GM03348 (cell line): ENCODE results near the gene CREB3L2.
A peak's percentile ranks its signal among the peaks of the same experiment; 100 is the strongest.
"Not testable (repeated sequence)": the region's sequence is repeated elsewhere in the genome, so short reads cannot be mapped to it uniquely, and the experiment has no call there.

Experiments
- DNase-seq: peaks from one replicate; pipeline ENCODE4 v3.0.0; 2012; ENCODE audit warnings: low spot score

The CREB3L2 gene

DNA sequence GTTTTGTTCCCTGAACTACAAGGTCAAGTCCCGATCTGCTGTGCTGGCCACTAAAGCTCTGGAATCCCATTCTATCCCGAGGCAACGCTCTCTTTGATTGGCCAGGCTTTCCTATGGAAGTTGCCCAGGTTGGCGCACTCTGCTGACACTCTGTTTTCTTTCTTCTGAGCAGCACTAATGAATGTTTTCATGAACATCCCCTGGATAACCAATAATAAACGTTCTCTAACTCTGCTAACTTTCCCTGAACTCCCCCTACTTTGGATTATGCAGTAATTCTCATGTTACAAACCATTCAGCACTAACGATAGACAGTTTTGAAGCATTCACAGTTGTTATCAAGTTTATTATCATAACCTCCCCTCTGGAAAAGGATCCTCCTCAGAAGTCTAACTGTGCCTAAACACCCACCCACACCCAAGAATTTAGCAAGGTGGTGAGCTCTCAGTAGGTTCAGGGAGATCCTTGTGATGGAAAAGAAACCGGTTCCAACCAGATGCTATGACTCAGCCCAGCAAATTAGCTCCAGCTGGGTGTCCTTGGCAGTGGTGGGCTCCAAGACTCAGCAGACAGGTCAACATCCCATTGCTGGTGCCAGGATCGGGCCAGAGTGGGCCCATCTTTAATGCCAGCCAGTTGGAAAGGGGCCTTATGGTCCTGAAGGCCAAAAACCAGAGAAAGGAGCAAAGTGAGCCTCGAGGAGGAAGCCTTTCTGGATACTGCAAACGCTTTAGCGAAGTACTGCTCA, 68.4 kb downstream of the CREB3L2 start:
- peak; percentile 47 for DNase-seq

DNA sequence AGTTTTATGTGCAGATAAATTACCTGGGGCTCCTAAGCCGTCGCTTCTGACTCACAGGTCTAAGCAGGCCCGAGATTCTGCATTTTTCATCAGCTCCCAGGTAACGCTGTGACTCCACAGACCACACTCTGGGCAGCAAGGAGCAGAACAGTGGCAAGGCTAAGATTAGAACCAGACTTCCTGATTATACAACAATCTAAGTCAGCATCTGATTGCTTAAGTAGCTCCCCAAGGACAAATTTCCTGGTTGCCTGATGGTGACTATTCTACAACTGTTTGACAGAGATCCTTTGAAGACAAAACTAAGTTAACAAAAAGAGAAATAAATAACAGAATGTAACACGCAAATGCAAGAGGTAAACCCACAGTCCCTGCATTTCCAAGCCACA, 69.0 kb downstream of the CREB3L2 start:
- peak; percentile 65 for DNase-seq

DNA sequence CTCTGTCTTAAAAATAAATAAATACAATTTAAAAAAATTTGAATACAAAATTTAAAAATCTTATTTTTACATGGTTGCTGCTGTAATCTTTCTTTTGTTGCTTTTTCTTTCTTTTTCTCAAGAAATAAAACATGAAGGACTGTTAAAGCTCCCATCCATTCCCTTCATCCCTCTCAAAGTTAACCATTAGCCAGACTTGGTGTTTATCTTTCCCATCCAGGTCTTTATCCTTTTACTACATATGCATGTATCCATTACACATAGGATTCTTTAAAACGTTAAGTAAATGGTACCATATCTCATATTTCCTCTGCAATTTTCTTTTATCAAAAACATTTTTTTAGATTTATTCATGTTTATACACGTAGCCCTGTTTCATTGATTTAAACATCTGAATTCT, 70.1 kb downstream of the CREB3L2 start:
- DNase-seq, result no peak

DNA sequence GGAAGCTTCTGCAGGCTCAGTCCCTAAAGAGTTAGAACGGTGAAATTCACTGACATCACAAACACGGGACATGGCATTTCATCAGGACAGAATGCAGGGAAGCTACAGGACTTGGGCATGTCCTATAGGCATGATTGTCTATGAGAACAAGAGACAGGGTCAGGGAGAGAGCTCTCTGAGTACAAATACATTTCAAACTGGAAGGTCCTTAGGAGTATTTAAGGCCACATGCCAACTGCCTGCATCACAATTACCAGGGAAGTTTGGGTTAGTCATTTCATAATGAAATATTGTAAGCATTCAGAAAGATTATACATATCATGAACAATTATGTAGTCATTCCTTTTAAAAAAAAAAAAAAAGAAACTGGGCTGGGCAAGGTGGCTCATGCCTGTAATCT, 71.3 kb downstream of the CREB3L2 start:
- DNase-seq, result peak; percentile 49

DNA sequence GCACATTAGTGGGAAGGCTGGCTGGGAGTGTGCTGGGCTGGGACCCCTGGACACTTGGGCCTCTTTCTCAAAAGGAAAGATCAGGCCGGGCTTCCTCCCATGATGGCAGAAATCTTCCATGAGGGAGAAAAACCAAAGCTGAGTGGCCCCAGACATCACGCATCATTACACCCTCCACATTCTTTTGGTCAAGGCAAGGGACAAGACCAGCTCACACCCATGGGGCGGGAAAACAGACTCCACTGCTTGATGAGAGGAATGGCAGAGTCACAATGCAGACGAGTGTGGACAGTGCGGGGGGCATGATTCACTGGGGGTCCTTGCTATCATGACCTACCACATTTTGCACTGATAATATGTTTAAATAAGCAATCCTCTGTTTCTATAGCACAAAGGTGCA, 73.3 kb downstream of the CREB3L2 start:
- no peak for DNase-seq

DNA sequence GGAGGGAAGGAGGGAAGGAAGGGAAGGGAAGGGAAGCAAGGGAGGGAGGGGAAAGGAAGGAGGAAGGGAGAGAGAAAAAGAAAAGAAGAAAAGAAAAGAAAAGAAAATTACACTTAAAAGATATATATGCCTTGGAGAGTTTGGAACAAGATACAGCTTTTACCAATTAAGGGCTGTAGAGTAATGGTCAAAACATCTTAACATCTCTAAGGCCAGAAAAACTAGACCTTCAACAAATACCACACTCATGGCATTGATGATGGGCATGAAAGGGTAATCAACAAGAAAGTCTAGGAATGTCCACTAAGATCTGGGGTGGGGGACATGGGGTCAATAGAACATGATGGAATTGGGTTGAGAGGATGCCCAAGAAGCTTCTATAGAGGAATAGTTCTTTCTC, 74.5 kb downstream of the CREB3L2 start:
- DNase-seq, result no peak

DNA sequence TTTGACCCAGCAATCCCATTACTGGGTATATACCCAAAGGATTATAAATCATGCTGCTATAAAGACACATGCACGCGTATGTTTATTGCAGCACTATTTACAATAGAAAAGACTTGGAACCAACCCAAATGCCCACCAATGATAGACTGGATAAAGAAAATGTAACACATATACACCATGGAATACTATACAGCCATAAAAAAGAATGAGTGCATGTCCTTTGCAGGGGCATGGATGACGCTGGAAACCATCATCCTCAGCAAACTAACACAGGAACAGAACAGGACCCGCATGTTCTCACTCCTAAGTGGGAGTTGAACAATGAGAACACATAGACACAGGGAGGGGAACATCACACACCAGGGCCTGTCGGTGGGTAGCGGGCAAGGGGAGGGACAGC, 75.7 kb downstream of the CREB3L2 start:
- DNase-seq, result not testable (repeated sequence)

DNA sequence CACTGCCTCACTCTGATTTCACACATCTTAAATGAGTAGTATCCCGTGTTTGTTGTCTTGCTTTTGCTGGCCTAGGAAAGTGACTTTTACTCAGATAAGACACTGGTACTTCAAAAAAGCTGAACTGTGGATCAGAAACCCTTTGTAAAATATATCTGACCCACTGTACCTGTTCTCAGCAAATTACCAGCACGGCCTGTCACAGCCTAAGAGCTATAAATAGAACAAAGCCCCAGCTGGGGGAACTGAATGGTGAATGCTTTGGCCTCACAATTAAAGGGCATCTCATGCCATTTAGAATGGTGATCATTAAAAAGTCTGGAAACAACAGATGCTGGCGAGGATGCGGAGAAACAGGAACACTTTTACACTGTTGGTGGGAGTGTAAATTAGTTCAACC, 76.1 kb downstream of the CREB3L2 start:
- no peak for DNase-seq

DNA sequence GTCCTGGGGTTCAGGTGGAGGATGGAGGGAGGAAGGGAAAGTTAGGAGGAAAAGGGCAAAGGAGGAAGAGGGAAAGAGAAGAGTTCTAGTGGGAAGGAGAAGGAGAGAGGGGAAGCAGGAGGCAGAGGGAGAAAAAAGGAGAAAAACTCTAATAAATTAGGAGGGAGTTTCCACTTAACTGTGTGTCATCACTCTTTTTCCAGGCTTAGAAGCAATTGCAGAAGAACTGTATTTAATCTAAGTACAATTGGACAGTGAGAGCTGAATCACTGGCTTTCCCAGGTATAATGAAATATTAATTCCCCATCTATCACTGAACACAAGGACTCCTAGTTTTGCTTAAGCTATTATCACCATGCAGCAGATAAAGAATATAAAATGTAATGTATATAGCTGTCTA, 76.8 kb downstream of the CREB3L2 start:
- DNase-seq, result no peak

DNA sequence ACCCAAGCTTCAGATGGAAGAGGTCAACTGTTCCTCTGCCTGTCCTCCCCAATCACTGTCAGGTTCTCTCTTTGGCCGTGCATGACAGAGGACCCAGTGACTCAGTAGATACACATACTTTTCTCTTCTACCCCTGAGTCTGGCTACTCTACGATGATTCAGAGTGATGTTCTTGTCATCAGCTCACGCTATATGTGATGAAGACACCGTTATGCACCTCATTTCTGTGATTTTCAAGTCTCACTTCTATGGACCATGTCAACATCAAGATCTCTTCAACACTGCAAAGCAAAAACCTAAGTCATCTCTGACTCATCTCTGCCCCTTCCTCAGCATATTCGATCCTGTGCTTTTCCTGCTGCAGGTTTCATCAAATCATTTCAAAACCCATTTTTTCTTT, 78.5 kb downstream of the CREB3L2 start:
- peak; percentile 54 for DNase-seq

DNA sequence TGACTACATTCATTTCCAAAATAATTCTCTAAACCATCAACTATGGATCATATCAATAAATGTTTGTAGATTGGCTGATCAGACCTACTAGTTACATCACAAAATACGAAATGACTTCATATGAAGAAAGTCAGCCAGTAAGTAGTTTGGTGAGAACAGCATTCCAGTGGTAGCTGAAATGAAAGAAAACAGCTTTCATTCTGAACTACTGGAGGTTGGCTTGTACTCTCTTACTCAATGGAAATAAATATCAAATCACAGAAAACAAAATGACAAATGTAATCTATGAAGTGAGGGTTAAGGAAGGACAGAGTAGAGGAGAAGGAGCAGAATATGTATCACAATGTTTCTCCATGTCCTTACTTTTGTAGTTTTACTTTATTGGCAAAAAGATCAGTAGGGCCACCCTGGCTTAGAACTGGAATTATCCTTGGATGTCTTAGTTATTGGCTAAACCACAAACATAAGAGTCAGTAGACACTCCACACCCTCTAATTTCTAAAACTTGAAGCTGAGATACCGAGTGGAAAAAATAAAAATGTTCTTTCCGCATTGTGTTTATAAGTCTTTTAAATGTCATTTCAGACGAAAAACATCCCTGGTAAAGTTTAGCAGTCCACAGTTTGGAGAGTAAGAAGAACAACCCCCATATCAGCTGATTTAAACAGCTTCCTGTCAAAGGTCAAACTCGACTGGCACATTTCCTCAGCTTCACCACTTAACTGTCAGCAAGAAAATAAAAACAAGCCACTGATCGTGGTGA, 81.1 kb downstream of the CREB3L2 start:
- peak; percentile 26 for DNase-seq

DNA sequence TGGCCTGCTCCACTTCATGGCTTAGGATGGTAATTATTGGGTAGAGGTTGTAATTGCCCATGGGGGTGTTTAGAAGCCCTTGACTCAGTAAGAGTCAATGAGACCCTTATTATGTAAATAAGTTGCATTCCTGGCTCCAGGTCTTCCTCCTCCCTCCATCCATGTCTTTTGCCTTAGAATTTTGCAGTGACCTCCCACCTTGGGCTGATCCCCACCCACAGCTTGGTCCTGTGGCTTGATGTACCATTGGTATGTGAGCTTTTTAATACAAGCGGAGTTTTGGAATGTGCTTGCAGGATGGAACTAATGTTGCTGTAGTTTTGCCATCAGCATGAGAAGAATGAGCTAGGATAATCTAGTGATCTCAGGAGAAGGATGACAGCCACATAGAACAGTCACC, 81.9 kb downstream of the CREB3L2 start:
- DNase-seq, result no peak

DNA sequence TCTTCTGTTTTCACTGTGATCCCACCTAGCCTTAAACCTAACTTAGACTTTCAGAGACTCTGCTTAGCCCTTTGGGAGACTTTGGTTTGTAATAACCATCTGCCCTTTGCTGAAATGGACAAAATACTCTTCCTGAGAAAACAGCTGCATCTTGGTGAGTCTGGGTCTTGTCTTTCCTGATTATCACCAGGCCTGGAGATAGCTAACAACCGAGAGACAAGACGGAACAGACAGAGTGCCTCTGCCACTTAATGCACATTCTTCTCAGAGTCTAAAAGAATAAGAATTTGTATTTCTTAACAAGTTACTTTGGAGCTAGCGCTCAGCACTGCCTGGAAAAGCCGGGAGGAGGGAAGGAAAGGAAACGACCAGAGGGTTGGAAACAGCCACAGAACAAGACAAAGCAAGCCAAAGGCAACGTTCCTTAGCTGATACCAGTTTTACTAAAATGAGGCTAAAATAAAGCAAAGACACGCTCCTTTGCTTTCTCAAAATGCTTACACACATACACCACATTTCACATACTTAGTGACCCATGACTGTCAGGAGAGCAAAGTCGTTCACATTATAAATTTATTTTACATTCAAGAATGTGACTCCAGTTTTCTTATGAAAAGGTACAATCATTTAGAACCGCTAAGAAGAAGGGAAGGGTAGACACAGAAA, 84.8 kb downstream of the CREB3L2 start:
- DNase-seq, result no peak

DNA sequence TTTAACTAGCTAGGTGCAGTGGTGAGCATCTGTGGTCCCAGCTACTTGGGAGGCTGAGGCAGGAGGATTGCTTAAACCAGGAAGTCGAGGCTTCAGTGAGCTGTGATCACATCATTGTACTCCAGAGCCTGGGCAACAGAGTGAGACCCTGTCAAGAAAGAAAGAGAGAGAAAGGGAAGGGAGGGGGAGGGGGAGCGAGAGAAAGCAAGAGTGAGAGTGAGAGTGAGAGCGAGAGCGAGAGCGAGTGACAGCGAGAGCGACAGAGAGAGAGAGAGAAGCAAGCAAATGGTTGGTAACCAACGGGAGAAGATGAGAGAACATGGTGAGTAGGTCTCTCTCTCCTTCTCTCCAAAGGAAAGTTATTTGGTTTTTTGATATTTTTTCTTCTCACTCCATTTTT, 85.3 kb downstream of the CREB3L2 start:
- DNase-seq, result no peak

DNA sequence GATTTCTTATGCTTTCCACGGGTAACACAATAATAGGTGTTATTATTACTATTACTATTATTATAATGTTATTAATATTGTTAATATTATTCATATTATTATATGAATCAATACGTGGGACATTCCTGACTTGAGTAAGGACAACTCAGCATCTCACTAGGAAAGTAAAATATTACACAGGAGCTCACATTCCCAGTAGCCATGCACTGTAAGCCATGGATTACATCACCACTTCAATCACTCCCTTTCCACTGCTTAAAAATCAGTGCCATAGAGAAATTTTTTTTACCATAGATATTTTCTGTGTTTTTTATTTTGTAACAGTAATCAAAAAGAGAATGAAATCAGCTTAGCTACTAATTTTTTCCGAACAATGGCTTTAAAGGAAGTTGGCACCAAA, 86.6 kb downstream of the CREB3L2 start:
- DNase-seq, result no peak

DNA sequence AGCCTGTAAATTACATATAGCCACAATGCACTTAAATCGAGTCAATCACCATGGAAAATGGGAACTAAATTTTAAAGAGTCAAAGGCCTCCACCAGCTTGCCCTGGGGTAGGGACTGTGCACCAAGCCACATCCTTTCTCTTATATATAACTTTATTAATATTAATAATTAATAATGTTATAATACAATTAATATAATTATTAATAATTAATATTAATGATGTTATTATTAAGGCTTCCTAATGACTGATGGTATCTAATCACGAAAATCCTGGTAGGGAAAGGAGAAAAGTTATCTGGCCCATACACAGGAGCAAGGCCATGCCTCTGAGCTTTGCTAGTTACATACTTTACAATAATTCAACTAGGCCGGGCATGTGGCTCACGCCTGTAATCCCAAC, 87.9 kb downstream of the CREB3L2 start:
- DNase-seq, result no peak

DNA sequence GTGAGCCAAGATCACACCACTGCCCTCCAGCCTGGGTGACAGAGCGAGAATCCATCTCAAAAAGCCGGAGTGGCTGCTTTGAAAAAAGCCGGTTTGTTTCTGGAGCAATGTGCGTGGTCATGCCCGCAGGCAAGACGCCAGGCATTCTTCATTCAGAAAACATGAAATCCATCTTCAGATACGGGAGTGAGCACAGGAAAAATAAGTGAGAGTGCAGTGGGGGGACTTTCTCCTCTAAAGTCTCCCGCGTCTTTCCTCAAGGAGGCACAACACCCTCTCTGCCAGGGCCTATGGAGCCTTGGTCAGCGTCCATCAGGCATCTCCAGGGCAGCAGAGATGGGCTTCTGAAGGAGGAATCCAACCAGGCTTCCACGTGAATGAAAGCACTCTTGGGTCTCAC, 92.8 kb downstream of the CREB3L2 start:
- no peak for DNase-seq

DNA sequence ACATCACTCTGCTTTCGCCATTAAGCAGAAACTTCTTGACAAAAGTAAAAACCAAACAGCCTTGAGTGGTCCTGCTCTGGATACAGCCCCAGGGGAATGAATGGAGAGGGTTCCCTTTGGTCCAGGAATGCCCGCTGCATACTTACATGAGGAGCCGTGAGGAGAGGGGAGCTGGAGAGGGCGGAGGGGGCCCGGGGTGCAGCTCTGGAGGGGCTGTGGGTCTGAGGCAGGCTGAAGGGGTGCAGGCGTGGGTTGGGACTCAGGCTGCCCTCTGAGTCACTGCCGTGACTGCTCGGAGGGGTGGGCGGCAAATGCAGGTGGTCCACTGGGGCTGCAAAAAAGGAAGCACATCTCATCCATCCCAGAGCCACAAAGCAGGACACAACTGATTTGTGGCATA, 93.8 kb downstream of the CREB3L2 start:
- DNase-seq, result no peak

DNA sequence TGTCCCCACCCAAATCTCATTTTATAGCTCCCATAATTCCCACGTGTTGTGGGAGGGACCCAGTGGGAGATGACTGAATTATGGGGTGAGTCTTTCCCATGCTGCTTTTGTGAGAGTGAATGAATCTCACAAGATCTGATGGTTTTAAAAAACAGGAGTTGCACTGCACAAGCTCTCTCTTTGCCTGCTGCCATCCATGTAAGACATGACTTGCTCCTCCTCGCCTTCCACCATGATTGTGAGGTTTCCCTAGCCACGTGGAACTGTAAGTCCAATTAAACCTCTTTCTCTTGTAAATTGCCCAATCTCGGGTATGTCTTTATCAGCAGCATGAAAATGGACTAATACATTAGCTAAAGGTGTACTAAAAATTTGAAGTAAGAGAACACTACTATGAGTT, 95.2 kb downstream of the CREB3L2 start:
- not testable (repeated sequence) for DNase-seq

DNA sequence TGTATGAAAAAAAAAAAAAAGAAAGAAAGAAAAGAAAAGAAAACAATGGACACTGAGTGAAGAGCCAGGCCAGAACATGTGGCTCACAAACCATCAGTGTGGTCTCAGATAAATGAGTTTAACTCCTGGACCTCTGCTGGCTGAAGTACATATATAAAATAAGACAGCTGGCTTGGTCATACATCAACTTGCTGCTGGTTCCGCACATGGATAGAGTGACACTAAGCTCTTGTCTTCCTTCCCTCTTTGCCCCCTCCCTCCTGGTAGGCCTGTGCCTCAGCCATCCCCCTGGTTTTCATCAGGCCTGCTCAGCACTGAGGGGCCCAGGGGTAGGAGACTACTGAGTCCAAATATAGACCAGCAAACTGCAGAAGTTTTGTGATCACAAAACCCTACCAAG, 97.1 kb downstream of the CREB3L2 start:
- no peak for DNase-seq

DNA sequence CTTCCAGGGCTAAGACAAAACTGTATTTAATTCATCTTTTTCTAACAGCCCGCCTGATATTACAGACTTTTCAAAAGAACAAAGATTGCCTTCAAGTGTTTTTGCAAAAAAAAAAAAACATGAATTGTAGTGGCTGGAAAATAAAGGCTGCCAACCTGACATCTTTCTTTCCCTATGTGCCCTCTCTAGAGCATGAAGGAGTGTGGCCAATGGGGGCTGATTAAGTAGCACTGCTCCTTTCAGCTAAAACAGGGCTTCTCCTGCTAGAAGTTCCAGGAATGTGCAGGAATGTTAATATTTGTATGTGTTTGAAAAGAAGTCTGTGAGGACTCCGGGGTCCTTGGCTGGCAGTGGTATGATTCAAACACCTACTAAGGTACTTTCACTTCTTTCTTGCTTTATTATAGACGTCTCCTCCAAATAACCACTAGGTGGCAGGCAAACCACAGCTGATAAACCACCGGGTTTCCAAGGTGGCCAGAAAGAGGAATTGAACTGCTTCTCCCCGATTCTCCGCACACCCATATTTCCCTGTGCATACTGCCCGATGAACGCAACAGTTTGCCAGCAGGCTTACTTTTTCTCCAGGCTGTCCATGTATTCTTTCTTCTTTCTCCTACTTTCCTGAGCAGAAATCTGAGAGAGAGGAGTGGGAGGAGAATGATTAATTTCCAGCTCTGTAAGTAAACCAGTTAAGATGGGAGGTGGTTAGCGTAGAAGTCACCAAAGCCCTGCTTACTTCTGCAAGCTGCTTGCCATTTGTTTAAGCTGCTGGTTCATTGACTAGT, 98.3 kb downstream of the CREB3L2 start:
- DNase-seq, result peak; percentile 75

DNA sequence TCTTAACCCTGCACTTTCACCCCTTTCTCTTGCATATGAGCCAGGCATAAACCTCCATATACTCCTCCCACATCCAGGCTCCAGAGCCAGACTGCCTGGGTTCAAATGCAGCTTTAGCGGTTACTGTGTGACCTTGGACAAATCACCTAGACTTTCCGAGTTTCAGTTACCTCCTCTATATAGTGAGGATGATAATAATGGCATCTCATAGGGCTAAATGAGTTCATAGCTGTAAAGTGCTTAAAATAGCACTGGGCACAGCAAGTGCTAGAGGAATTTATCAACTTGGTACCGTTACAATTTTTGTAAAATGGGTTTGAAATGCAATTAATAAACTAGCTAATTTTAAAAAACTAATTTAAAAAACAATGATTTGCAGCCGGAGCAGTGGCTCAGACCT, 101.7 kb downstream of the CREB3L2 start:
- DNase-seq, result no peak
